HL-60 (cell line): ENCODE results near the gene CES2.

Experiments used
- DNase-seq, 2 experiments: peaks; one replicate each; pipeline ENCODE4 v3.0.0-alpha.2; 2010 to 2020; ENCODE audit warnings: low read depth in 1 of 2, low spot score in 1 of 2
- H3K27ac ChIP-seq: fragments of 250-450 bp; sonication (Bioruptor Pico); replicated peaks from 2 replicates; pipeline ENCODE4 v1.5.1; 2020; ENCODE audit warnings: mild to moderate bottlenecking, moderate library complexity
- H3K27me3 ChIP-seq: fragments of 250-450 bp; sonication (Bioruptor Pico); 2 replicates; pipeline ENCODE4 v1.5.1; 2021; ENCODE audit warnings: mild to moderate bottlenecking, moderate library complexity; ENCODE audit not compliant: insufficient read depth, poor library complexity, severe bottlenecking
- H3K4me3 ChIP-seq: replicated peaks from 2 replicates; pipeline ENCODE4 v1.5.1; 2011; ENCODE audit warnings: mild to moderate bottlenecking, control low read depth, low read length; ENCODE audit not compliant: insufficient read depth
- CTCF ChIP-seq: IDR thresholded peaks from one replicate; pipeline ENCODE4 v1.5.1; 2011; ENCODE audit warnings: low read length, control low read depth, inconsistent platforms; ENCODE audit not compliant: insufficient read depth
- GABPA ChIP-seq: IDR thresholded peaks from 2 replicates; pipeline ENCODE4 v1.6.1; 2012; ENCODE audit warnings: low read depth
- POLR2AphosphoS5 ChIP-seq: IDR thresholded peaks from 2 replicates; pipeline ENCODE4 v1.6.1; 2012; ENCODE audit warnings: low read depth
- REST ChIP-seq: IDR thresholded peaks from 2 replicates; pipeline ENCODE4 v1.6.1; 2012; ENCODE audit warnings: low read depth; ENCODE audit not compliant: insufficient replicate concordance
- SPI1 ChIP-seq: IDR thresholded peaks from 2 replicates; pipeline ENCODE4 v1.6.1; 2012; ENCODE audit warnings: low read depth, mild to moderate bottlenecking, borderline replicate concordance

The CES2 gene

GRCh38 chr16:66937725-66938337 lies 2.5 kb downstream of the CES2 start:
- Histone ChIP-seq H3K27ac (no peak overlapping the region), H3K27me3 (no peaks in the 10 kb centered on the region), H3K4me3 (no peak overlapping the region)
- no peak for DNase-seq
- TF ChIP-seq SPI1, result no peak
- no peak for TF ChIP-seq POLR2AphosphoS5
- TF ChIP-seq GABPA, result no peak
- no peak for TF ChIP-seq CTCF
- no peak for TF ChIP-seq REST

GRCh38 chr16:66939366-66939765 lies 4.0 kb downstream of the CES2 start:
- Histone ChIP-seq H3K27ac (no peak overlapping the region), H3K4me3 (no peak overlapping the region), H3K27me3 (no peaks in the 10 kb centered on the region)
- TF ChIP-seq REST (no peak), SPI1 (no peak), POLR2AphosphoS5 (no peak), CTCF (no peak), GABPA (no peak)
- no peak for DNase-seq

GRCh38 chr16:66940236-66940635 lies 4.9 kb downstream of the CES2 start:
- Histone ChIP-seq H3K4me3 (no peak overlapping the region), H3K27me3 (no peaks in the 10 kb centered on the region), H3K27ac (no peak overlapping the region)
- TF ChIP-seq REST, result no peak
- TF ChIP-seq POLR2AphosphoS5, result no peak
- no peak for TF ChIP-seq GABPA
- no peak for TF ChIP-seq CTCF
- no peak for TF ChIP-seq SPI1
- DNase-seq, result no peak
